Femur (tissue), 1 donor: ENCODE results near the gene ARHGAP31.

ENCODE experiments used
- DNase-seq: peaks from one replicate; pipeline ENCODE4 v3.0.0-alpha.2; 2017

The ARHGAP31 gene

GRCh38 chr3:119396870-119397269 is 102.7 kb downstream of the ARHGAP31 start:
- no peak for DNase-seq

- DNase-seq = no peak
These were observed 106.3 kb downstream of the ARHGAP31 start for GRCh38 chr3:119400466-119400865.

- no peak for DNase-seq
These were observed 106.9 kb downstream of the ARHGAP31 start for GRCh38 chr3:119401069-119401468.

DNA sequence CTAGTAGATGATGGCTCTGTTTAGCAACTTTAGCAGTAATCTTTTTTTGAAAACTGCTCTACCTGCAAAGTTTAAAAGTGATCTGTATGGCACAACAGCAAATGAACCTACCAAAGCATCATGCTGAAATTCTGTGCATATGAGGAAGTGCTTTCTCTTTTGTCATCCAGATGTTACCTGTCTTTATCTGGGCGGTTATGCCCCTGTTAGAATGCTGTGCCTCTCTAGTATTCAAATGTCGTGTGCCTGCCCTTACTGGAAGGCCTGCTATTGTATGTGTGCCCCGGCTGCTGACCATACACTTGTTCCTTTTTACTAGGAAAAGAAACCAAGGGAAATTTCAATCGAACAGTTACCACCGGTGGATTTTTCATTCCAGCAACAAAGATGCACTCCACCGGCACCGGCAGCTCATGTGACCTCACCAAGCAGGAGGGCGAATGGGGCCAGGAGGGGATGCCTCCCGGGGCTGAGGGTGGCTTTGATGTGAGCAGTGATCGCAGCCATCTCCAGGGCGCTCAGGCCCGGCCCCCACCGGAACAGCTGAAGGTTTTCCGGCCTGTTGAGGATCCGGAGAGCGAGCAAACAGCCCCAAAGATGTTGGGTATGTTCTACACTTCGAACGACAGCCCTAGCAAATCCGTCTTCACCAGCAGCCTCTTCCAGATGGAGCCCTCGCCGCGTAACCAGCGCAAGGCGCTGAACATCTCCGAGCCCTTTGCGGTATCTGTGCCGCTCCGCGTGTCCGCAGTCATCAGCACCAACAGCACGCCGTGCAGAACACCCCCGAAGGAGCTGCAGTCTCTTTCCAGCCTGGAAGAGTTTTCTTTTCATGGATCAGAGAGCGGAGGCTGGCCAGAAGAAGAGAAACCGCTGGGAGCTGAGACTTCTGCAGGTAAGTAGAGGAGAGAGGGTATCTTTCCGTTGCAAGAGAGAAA is 107.6 kb downstream of the ARHGAP31 start:
- no peak for DNase-seq

- no peak for DNase-seq
These were observed 108.6 kb downstream of the ARHGAP31 start for GRCh38 chr3:119402791-119403190.

- DNase-seq = no peak
These were observed 109.0 kb downstream of the ARHGAP31 start for GRCh38 chr3:119403201-119403600.

GRCh38 chr3:119405315-119405714 is 111.1 kb downstream of the ARHGAP31 start:
- no peak for DNase-seq

- no peak for DNase-seq
These were observed 114.2 kb downstream of the ARHGAP31 start for GRCh38 chr3:119408243-119408950.

- no peak for DNase-seq
These were observed 115.7 kb downstream of the ARHGAP31 start for GRCh38 chr3:119409844-119410243.

DNA sequence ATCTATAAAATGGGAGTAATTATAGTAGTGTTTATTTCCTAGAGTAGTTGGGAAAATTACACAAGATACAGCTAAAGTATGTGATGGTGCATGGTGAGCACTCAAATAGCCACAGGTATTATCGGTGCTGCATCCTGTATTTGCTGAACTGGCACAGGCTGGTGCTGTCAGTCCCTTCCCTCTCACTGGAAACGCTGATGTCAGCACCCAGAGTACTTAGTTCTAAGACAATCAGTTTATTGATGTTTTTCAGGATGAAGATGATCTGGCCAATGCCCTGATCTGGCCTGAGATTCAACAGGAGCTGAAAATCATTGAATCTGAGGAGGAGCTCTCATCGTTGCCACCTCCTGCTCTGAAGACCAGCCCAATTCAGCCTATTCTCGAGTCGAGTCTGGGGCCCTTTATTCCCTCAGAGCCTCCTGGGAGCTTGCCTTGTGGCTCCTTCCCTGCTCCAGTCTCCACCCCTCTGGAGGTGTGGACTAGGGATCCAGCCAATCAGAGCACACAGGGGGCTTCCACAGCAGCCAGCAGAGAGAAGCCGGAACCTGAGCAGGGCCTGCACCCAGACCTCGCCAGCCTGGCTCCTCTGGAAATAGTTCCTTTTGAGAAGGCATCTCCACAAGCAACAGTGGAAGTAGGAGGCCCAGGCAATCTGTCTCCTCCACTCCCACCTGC is 119.6 kb downstream of the ARHGAP31 start:
- DNase-seq = no peak

DNA sequence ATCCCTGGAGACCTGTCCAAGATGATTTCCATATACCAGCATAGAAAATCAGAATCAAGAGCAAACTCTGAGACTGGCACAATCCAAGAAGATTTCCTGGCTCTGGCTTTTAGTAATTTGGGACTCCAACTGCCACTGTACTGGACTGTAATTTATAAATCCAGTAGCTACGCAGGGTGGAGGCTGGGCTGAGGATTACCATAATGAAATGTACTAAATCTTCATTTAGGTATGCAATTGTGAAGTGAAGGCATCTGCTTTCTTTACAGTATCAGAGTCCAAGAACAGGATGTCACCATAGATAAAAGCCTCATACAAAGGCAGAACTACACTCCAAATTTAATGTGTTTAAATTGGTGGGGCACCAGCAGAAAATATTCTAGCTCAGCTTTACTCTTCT is 122.7 kb downstream of the ARHGAP31 start:
- DNase-seq = no peak

- DNase-seq = no peak
These were observed 123.8 kb downstream of the ARHGAP31 start for GRCh38 chr3:119417771-119418512.

DNA sequence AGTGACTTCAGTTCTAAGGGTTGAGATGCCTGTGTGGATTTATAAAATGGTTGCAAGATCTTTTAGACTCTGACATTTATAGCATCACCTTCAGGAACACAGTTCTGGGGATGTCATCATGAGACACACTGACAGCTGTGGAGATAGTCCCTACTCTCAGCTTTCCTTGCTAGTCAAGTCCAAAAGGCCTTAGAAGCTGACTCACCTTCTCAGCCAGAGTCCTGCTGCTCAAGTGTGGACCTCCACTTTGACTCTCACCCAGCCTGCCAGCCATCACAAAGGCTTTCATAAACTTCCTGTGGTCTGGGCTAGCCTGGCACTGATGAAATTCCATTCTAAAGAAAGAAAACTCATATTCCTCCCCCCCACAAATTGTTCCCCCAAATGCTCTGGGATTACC is 124.5 kb downstream of the ARHGAP31 start:
- no peak for DNase-seq

- DNase-seq = no peak
These were observed 126.0 kb downstream of the ARHGAP31 start for GRCh38 chr3:119420196-119420595.

GRCh38 chr3:119427669-119428068 is 133.5 kb downstream of the ARHGAP31 start:
- no peak for DNase-seq

- no peak for DNase-seq
These were observed 134.4 kb downstream of the ARHGAP31 start for GRCh38 chr3:119428538-119428937.

GRCh38 chr3:119433613-119434325 is 139.6 kb downstream of the ARHGAP31 start:
- DNase-seq = no peak

- DNase-seq = no peak
These were observed 140.5 kb downstream of the ARHGAP31 start for GRCh38 chr3:119434703-119435102.

DNA sequence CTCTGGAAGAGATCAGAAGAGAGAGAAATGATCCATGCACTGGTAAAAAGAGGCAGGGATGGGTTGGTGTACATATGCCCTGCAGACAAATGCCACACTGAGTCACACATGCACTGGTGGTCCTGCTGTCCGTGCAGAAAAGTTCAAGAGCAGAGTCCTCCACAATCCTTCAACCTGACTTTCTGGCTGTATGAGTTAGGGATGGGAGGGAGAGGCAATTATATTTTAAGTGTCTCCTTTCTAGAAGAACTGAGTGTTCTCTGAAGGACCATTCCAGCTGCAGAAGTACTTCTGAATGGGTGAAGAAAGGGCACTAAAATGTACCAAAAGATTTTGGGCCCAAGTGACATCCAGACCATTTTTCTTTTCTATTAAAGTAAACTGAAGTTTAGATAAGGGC is 142.8 kb downstream of the ARHGAP31 start:
- no peak for DNase-seq

DNA sequence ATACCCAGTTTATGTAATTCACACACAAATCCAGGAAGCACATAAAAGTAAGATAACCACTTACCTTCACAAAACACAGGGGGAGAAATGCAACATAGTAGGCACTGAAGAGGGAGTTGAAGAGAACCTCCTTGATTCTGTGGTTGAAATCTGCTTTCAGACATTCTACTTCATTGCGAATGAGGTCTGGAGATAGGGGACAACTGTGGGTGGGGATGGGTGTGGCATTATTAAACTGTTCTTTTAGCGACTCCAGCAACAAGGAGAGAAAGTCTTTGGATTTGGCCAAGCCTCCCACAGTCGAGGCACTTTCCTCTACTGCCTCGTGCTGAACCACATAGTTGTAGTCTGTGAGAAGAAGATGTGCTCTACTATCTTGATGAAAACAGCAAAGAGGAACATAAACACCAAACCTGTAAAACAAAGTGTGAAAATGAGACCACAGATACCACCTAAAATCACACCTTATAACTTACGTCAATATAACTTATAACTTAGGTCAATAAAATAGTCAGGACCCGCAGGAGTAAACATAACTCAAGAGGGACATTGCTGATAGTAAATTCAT is 143.6 kb downstream of the ARHGAP31 start:
- no peak for DNase-seq

DNA sequence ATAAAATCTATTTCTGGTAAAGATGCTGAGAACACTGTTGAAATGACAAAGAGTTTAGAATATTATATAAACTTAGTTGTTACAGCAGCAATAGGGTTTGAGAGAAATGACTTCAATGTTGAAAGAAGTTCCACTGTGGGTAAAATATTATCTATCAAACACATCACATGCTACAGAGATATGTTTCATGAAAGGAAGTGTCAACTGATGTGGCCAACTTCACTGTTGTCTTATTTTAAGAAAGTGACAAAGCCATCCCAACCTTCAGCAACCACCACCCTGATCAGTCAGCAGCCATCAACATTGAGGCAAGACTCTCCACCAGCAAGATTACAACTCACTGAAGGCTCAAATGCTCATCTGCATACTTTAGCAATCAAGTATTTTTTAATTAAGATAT is 149.0 kb downstream of the ARHGAP31 start:
- DNase-seq = no peak

DNA sequence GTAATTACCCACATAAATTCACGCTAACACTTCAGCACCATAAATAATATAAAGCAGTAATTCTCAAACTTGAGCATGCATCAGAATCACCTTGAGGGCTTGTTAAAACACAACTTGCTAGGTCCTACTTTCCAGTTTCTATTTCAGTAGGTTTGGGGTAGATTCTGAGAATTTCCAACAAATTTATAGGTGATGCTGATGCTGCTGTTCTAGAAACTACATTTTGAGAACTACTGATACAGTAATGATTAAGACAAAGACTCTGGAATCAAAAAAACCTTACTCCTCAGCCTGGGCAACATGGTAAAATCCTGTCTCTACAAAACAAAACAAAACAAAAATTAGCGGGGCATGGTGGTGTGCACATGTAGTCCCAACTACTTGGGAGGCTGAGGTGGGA is 150.4 kb downstream of the ARHGAP31 start:
- no peak for DNase-seq
